ENCODE measurements around the gene SH3TC1.

SH3TC1 gene

DNA sequence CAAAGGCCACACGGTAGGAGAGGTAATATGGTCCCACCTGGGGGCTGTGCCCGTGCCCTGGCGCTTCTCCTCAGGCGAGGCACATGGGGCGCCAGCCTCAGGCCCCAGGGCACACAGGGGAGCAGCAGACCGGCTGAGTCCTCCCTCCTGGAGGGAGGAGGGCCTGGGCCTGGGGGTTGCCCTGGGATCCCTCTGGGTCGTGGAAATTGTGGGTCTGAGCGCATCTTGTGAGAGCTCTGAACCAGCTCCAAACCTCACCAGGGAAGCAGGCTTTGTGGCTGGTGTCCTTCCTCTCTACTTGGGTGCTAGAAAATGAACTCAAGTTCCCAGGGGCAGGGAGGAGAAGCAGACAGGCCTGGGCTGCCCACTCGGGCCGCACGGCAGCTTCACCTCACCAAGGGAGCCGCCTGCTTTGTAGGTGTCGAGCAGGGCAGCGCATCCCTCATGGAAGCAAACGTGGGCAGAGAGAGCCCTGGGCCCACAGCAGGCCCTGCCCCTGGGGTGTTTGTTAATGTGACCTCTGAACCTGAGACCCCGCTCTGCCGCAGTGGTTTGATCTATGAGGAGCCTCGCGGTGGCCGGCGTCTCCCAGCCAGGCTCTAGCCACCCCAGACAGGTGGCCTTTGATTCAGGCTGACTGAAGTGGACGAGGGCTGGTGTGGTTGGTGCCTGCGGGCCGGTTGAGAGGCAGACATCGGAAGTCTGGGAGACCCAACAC is 81.2 kb downstream of the SH3TC1 start:
- no peak for DNase-seq

- DNase-seq = no peak
Observed at GRCh38 chr4:8280876-8281440, 81.9 kb downstream of the SH3TC1 start.

DNA sequence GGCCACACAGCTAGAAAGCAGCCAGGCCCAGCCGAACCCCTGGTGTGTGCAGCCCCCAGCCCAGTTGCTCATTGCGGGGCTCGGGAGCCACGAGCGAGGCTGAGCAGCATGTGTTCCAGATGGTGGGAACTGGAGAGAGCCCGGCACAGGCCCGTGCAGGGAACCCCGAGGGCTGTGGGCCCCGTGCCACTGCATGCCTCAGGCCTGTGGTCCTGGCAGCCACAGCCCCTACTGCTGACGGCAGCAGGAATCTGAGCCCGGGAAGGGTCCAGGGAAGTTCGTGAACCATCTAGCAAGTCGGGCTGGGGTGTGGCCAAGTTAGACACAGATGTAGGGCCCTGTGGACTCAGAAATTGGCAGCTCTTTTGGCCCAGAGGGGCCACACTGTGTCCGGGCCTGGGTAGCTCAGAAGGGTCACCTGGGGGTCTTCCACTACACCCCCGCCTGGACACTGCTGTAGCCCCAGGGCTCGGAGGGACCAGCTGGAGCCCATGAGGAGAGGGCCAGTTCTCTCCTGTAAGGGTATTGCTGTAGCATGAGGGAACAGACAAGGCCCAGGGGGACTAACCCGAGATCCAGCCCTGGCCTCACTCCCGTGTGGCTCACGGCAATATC is 82.5 kb downstream of the SH3TC1 start:
- no peak for DNase-seq

DNA sequence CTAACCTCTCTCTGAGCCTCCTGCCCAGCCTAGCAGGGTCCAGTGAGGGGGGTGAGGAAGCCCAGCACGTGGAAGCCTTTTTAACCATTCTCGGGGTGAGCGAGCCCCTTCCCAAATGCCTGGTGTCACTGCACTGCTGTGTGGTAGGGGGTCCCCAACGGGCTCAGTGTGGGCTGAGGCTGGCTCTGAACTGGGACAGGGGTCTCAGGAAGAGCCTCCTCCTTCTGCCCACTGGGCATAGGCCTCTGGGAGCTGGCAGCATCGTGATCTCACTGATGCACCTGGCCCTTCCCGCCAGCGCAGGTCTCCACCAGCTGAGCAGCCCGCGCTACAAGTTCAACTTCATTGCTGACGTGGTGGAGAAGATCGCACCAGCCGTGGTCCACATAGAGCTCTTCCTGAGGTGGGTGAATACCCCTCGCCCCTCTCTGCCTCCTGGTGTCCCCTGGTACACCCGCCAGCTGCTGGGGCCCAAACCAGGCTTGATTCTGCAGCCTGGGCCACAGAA is 83.1 kb downstream of the SH3TC1 start:
- DNase-seq = no peak

DNA sequence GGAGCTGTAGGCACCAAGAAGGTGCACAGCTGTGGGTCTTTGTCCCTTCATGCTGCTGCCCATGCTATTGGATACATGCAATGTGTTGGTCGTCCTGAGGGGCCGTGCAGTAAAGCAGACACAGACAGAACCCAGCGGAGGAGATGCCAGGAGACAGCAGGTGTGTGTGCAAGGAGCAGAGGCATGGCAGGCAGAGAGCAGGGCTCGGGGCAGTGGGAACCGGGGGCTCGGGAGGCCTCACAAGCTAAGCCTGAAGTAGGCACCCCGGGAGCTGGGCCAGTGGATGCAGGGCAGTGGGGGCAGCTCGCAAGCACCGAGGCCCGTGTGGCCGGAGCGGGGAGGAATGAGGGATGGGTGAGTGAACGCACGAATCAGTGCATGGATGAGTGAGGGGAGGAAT is 83.7 kb downstream of the SH3TC1 start:
- no peak for DNase-seq

DNA sequence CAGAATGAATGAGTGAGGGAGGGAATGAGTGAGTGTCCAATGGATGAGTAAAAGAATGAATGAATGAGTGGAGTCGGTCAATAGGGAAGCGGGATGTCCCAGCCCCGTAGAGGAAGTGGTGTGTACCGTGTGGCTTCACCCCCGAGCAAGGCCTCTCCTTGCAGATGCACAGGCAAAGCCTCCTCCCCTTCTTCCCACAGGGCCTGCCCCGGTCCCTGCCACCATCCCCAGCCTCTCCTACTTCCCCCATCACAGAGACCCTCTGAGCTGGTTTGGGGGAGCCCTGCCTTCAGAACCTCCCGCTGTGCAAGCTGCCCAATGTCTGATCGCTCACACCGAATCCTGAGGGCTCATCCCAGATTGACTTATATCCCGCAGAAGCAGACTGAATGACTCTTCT is 84.1 kb downstream of the SH3TC1 start:
- DNase-seq = no peak

- no peak for DNase-seq
Observed at GRCh38 chr4:8283631-8284121, 84.6 kb downstream of the SH3TC1 start.

- DNase-seq = no peak
Observed at GRCh38 chr4:8284391-8284790, 85.3 kb downstream of the SH3TC1 start.

DNA sequence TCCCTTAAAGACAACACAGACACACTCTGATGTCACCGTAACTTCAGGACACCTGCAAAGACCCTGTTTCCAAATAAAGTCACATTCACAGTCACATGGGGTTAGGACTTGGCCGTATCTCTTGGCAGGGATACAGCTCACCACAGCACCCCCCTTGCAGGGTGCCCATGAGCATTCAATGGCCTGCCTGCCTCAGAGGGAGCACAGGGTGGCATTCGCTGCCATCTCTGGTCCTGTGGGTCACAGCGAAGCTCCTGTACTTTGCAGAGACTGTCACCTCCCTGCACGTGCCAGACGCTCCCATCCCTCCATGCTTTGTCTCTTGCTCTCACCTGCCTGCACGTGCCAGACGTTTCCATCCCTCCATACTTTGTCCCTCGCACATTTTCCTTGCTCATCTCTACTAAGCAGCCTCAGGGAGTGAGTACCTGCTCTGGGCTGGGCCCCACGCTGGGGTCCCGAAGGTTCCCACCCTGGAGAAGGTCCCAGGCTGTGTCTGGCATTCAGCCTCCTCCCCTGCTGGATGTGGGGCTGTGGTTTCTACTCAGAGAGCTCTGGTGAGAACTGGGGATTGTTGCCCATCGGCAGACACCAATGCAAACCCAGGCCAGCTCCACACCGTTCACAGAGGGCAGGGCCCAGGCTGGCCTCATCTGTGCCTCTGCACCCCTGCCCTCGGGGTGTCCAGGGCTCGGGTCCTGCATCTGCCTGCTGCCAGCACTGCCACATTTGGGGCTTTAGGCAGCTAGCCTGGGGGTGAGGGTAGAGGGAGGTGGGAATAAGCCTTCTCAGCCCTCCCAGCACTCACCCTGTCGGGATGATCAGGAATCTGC is 86.3 kb downstream of the SH3TC1 start:
- no peak for DNase-seq

DNA sequence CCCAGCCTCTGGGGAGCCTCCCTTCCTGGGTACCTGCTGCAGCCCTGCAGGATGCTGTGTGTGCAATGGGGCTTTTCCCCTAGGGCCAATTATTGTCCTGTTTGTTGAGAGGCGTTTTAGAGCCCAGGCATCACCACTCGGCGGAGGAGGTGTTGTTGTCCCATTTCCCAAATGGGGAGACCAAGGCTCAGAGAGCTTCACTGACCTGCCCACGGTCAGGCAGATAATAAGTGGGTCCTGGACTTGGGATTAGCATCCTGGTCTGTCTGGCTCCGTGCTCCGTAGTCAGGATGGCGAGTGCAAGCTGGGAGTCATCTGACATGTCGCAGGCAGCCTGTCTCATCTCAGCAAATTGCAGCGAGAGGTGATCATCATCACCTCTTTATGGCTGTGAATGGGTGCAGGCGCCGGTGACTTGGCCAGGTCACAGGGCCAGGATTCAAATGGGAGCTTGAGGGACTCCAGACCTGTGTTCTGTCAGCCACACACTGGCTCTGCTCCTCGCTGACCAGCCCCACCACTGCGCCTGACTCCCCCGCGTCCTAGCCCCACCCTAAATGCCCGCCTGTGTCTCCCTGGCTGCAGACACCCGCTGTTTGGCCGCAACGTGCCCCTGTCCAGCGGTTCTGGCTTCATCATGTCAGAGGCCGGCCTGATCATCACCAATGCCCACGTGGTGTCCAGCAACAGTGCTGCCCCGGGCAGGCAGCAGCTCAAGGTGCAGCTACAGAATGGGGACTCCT is 87.1 kb downstream of the SH3TC1 start:
- DNase-seq = no peak

- no peak for DNase-seq
Observed at GRCh38 chr4:8286719-8287342, 87.7 kb downstream of the SH3TC1 start.

GRCh38 chr4:8287343-8288280 is 88.5 kb downstream of the SH3TC1 start:
- no peak for DNase-seq

- no peak for DNase-seq
Observed at GRCh38 chr4:8289151-8289750, 90.2 kb downstream of the SH3TC1 start.

GRCh38 chr4:8289956-8290700 is 91.0 kb downstream of the SH3TC1 start:
- DNase-seq = no peak

GRCh38 chr4:8290701-8290970 is 91.5 kb downstream of the SH3TC1 start:
- DNase-seq = no peak
